T47D (cell line): ENCODE measurements around the gene ZNF275.

Source experiments
- DNase-seq, 2 experiments: peaks; one replicate each; pipeline versions ENCODE4 v3.0.0 to v3.0.0-alpha.2; 2011 to 2012; ENCODE audit warnings: low read depth in 1 of 2, low spot score in 1 of 2
- JUND ChIP-seq: IDR thresholded peaks from 2 replicates; pipeline ENCODE4 v1.6.1; 2012; ENCODE audit warnings: low read depth
- in situ Hi-C: cut with HindIII; loops from 2 replicates; pipeline ENCODE4 v1.10.0; 2016; ENCODE audit warnings: low sequenced_read_pairs, low pct_unique_long_range_greater_than_20kb

ZNF275 gene

GRCh38 chrX:153321381-153322124 lies 12.4 kb upstream of the ZNF275 start, which contains the start of gene PNMA6F:
Gene PNMA6F (minus strand): TSS chrX:153321767. CDS start chrX:153320674, 1,093 bp downstream.
- in situ Hi-C loops, result no loop called here

GRCh38 chrX:153327561-153327960 lies 6.4 kb upstream of the ZNF275 start:
- TF ChIP-seq JUND, result no peak
- no peak for DNase-seq
- in situ Hi-C loops, result no loop called here

More at GRCh38 chrX:153321381-153322124, 12.4 kb upstream of the ZNF275 start, which contains the start of gene PNMA6F:
- no peak for DNase-seq
- TF ChIP-seq JUND, result no peak

- no peak for TF ChIP-seq JUND
- in situ Hi-C loops, result no loop called here
- no peak for DNase-seq
Observed at GRCh38 chrX:153333266-153333665, 687 bp upstream of the ZNF275 start.

GRCh38 chrX:153334654-153335295 lies 822 bp downstream of the ZNF275 start:
- DNase-seq, result no peak
- no peak for TF ChIP-seq JUND
- in situ Hi-C loops, result no loop called here

GRCh38 chrX:153336121-153336894 lies 2.4 kb downstream of the ZNF275 start:
- no peak for TF ChIP-seq JUND
- DNase-seq, result no peak
- in situ Hi-C loops, result no loop called here

GRCh38 chrX:153336988-153337387 lies 3.0 kb downstream of the ZNF275 start:
- DNase-seq, result no peak

GRCh38 chrX:153338836-153339235 lies 4.9 kb downstream of the ZNF275 start:
- TF ChIP-seq JUND, result no peak
- no peak for DNase-seq
- in situ Hi-C loops, result no loop called here

More at GRCh38 chrX:153336988-153337387, 3.0 kb downstream of the ZNF275 start:
- TF ChIP-seq JUND, result no peak
- in situ Hi-C loops, result no loop called here

GRCh38 chrX:153339662-153340061 lies 5.7 kb downstream of the ZNF275 start:
- DNase-seq, result no peak
- in situ Hi-C loops, result no loop called here
- no peak for TF ChIP-seq JUND

GRCh38 chrX:153340111-153340510 lies 6.2 kb downstream of the ZNF275 start:
- in situ Hi-C loops, result no loop called here

GRCh38 chrX:153342762-153343558 lies 9.0 kb downstream of the ZNF275 start:
- in situ Hi-C loops, result no loop called here
- DNase-seq, result no peak
- TF ChIP-seq JUND, result no peak

More at GRCh38 chrX:153340111-153340510, 6.2 kb downstream of the ZNF275 start:
- no peak for DNase-seq
- no peak for TF ChIP-seq JUND

- DNase-seq, result no peak
- in situ Hi-C loops, result no loop called here
- TF ChIP-seq JUND, result no peak
Observed at GRCh38 chrX:153343674-153344073, 9.7 kb downstream of the ZNF275 start.

GRCh38 chrX:153347530-153347929 lies 13.6 kb downstream of the ZNF275 start:
- TF ChIP-seq JUND, result no peak
- in situ Hi-C loops, result no loop called here
- no peak for DNase-seq
